H1 (cell line): ENCODE measurements around the gene ZCCHC3.

Experiments
- CEBPB ChIP-seq: IDR thresholded peaks from 2 replicates; pipeline ENCODE4 v1.6.1; 2012; ENCODE audit warnings: low read depth, low read length
- CTCF ChIP-seq, 3 experiments: IDR thresholded peaks; 1 replicate in 2 of 3; 2 replicates in 1 of 3; pipeline versions ENCODE4 v1.5.1 to v1.6.1; 2011; ENCODE audit warnings: low read length in 3 of 3, mild to moderate bottlenecking in 3 of 3, inconsistent platforms in 2 of 3, low read depth in 1 of 3, moderate library complexity in 1 of 3; ENCODE audit not compliant: insufficient read depth in 1 of 3; ENCODE audit errors: control extremely low read depth in 1 of 3
- EZH2 ChIP-seq: fragments of 200-600 bp; sonication (generic); IDR thresholded peaks from 2 replicates; pipeline ENCODE4 v1.7.1; 2012; ENCODE audit warnings: low read depth, mild to moderate bottlenecking, moderate library complexity, low read length, inconsistent platforms; ENCODE audit not compliant: severe bottlenecking
- GABPA ChIP-seq: IDR thresholded peaks from 2 replicates; pipeline ENCODE4 v1.6.1; 2011; ENCODE audit warnings: mild to moderate bottlenecking, low read length, moderate library complexity, borderline replicate concordance; ENCODE audit not compliant: insufficient read depth
- POLR2A ChIP-seq, 2 experiments: IDR thresholded peaks; 1 replicate in 1 of 2; 2 replicates in 1 of 2; pipeline ENCODE4 v1.6.1; 2011; ENCODE audit warnings: low read depth in 2 of 2, low read length in 2 of 2, mild to moderate bottlenecking in 2 of 2; ENCODE audit errors: control extremely low read depth in 1 of 2
- POLR2AphosphoS5 ChIP-seq: IDR thresholded peaks from 2 replicates; pipeline ENCODE4 v1.6.1; 2011; ENCODE audit warnings: low read depth, low read length
- SAP30 ChIP-seq: fragments of 300-600 bp; sonication (generic); IDR thresholded peaks from 2 replicates; pipeline ENCODE4 v1.7.1; 2012; ENCODE audit warnings: low read length, moderate library complexity, mild to moderate bottlenecking, inconsistent platforms; ENCODE audit not compliant: insufficient read depth, insufficient replicate concordance
- TAF1 ChIP-seq: IDR thresholded peaks from 2 replicates; pipeline ENCODE4 v1.6.1; 2011; ENCODE audit warnings: mild to moderate bottlenecking, low read depth, low read length
- TCF12 ChIP-seq: IDR thresholded peaks from 2 replicates; pipeline ENCODE4 v1.6.1; 2011; ENCODE audit warnings: low read depth, mild to moderate bottlenecking, low read length
- TEAD4 ChIP-seq: IDR thresholded peaks from 2 replicates; pipeline ENCODE4 v1.6.1; 2012; ENCODE audit warnings: low read depth, low read length, inconsistent platforms, mixed read lengths

GRCh38 chr20:272718-273117, 24.7 kb upstream of the ZCCHC3 start:
- TF ChIP-seq TCF12 = no peak
- TF ChIP-seq GABPA = no peak
- TF ChIP-seq CEBPB = no peak
- TF ChIP-seq CTCF (IDR thresholded peaks at IDR 0.05; ENCODE audit: control extremely low read depth in 1 of 3, insufficient read depth in 1 of 3, low read depth in 1 of 3, low read length in 3 of 3) = no peak
- no peak for TF ChIP-seq EZH2
- no peak for TF ChIP-seq SAP30
- no peak for TF ChIP-seq TEAD4
- TF ChIP-seq POLR2A (IDR thresholded peaks at IDR 0.05; ENCODE audit: control extremely low read depth in 1 of 2, low read depth in 2 of 2, low read length in 2 of 2) = no peak
- no peak for TF ChIP-seq POLR2AphosphoS5
- TF ChIP-seq TAF1 = no peak
